Endodermal cell (in vitro differentiated cells): ENCODE data around the gene RGPD4. TPM values are rescaled to one million over a fixed set of nuclear protein-coding genes. Genes with fewer than 3 reads are reported as not detected.

Source experiments
- DNase-seq: peaks from one replicate; pipeline ENCODE4 v3.0.0-alpha.2; 2017
- H3K27ac ChIP-seq: 2 replicates; pipeline ENCODE4 v1.5.1; 2013; ENCODE audit warnings: mild to moderate bottlenecking, low read depth, low read length, moderate library complexity
- H3K27me3 ChIP-seq: 2 replicates; pipeline ENCODE4 v1.6.1; 2013; ENCODE audit warnings: mild to moderate bottlenecking, low read length, moderate library complexity; ENCODE audit not compliant: insufficient read depth, control insufficient read depth, poor library complexity, severe bottlenecking
- H3K36me3 ChIP-seq: 2 replicates; pipeline ENCODE4 v1.7.0; 2013; ENCODE audit warnings: mild to moderate bottlenecking, low read length, moderate library complexity; ENCODE audit not compliant: control insufficient read depth, insufficient read depth
- H3K4me1 ChIP-seq: one replicate; pipeline ENCODE4 v1.7.0; 2013; ENCODE audit warnings: low read length; ENCODE audit not compliant: control insufficient read depth, insufficient read depth
- H3K4me3 ChIP-seq: 2 replicates; pipeline ENCODE4 v1.5.1; 2013; ENCODE audit warnings: mild to moderate bottlenecking, low read length, moderate library complexity
- H3K9ac ChIP-seq: 2 replicates; pipeline ENCODE4 v1.6.1; 2013; ENCODE audit warnings: mild to moderate bottlenecking, low read length, moderate library complexity; ENCODE audit not compliant: poor library complexity, severe bottlenecking; ENCODE audit errors: extremely low read depth
- H3K9me3 ChIP-seq: 2 replicates; pipeline ENCODE4 v1.6.1; 2013; ENCODE audit warnings: mild to moderate bottlenecking, low read length, moderate library complexity; ENCODE audit not compliant: control insufficient read depth
- H3K27ac Mint-ChIP-seq: 2 replicates; pipeline ENCODE4 v1.8.0; 2020; ENCODE audit warnings: mixed read lengths
- H3K27me3 Mint-ChIP-seq: 2 replicates; pipeline ENCODE4 v1.8.0; 2021; ENCODE audit warnings: mild to moderate bottlenecking, mixed read lengths; ENCODE audit not compliant: insufficient read depth
- H3K36me3 Mint-ChIP-seq: 2 replicates; pipeline ENCODE4 v1.8.0; 2020; ENCODE audit warnings: low read depth, mixed read lengths
- H3K4me1 Mint-ChIP-seq: 2 replicates; pipeline ENCODE4 v1.8.0; 2020; ENCODE audit warnings: mixed read lengths
- H3K4me3 Mint-ChIP-seq: 2 replicates; pipeline ENCODE4 v1.8.0; 2020; ENCODE audit warnings: mild to moderate bottlenecking, moderate library complexity, mixed read lengths
- H3K9me3 Mint-ChIP-seq: 2 replicates; pipeline ENCODE4 v1.8.0; 2020; ENCODE audit warnings: mild to moderate bottlenecking, mixed read lengths
- WGBS, 2 experiments: methylation state at CpG; one replicate each; pipeline versions ENCODE4 v1.1.5 to v1.1.7; 2013; ENCODE audit warnings: missing lambda C conversion rate in 2 of 2, mixed read lengths in 1 of 2; ENCODE audit not compliant: insufficient coverage in 1 of 2, insufficient read length in 1 of 2; 5-methylcytosine and 5-hydroxymethylcytosine counted together
- total RNA-seq, 2 donors: library from RNA; stranded (reverse); fragmentation: NEBNext Ultra II Directional in 1 of 2; extraction: Animal tissue kit (Norgen Biotek cat#: 25700) in 1 of 2; gene quantifications; 2 replicates in 1 of 2; 3 replicates in 1 of 2; pipeline ENCODE4 v1.2.1, GENCODE V29; 2021
- TF ChIP-seq, protein P1 (sequence below): fragments of 200-600 bp; sonication (generic); conservative IDR thresholded peaks from 2 replicates; pipeline ENCODE4 v1.5.0; 2021; ENCODE audit warnings: antibody characterized with exemption, mild to moderate bottlenecking

The RGPD4 gene
- total RNA-seq, 2 donors from 2014 or later = 0.13 TPM

DNA sequence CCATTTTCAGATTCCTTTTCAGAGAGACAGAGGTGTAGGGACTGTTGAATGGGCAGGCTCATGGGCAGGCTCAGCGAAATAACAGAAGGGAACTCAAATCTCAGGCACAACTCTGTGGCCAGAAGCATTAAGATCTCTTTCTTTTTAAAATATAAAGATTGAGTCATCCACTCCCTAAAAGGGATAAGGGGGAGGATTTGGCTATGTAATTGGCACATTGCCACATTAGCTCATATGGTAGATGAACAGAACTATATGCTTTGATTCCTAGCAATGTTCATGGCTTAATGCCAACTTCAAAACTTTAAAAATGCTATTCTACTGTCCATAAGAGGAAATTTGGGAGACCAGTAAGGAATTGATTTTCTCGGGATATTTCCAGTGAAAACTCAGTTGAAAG is 105.8 kb downstream of the RGPD4 start:
- no peak overlapping the region for H3K27ac Mint-ChIP-seq
- Histone ChIP-seq H3K4me1 (no peaks in the 10 kb centered on the region), H3K27ac (no peak overlapping the region), H3K9ac (no peak overlapping the region), H3K36me3 (no peaks in the 10 kb centered on the region), H3K27me3 (no peaks in the 10 kb centered on the region), H3K4me3 (no peak overlapping the region), H3K9me3 (no peaks in the 10 kb centered on the region)
- H3K4me3 Mint-ChIP-seq = no peak overlapping the region
- peaks cover 2% of the 10 kb centered on the region for H3K4me1 Mint-ChIP-seq
- DNase-seq = no peak
- no peaks in the 10 kb centered on the region for H3K36me3 Mint-ChIP-seq
- WGBS, 2 experiments = 78% methylated on average over 2 of the region's 2 CpGs; no CpG with 5 or more reads in 1 of the 2 experiments
- no peaks in the 10 kb centered on the region for H3K27me3 Mint-ChIP-seq
- TF ChIP-seq, protein P1, sequence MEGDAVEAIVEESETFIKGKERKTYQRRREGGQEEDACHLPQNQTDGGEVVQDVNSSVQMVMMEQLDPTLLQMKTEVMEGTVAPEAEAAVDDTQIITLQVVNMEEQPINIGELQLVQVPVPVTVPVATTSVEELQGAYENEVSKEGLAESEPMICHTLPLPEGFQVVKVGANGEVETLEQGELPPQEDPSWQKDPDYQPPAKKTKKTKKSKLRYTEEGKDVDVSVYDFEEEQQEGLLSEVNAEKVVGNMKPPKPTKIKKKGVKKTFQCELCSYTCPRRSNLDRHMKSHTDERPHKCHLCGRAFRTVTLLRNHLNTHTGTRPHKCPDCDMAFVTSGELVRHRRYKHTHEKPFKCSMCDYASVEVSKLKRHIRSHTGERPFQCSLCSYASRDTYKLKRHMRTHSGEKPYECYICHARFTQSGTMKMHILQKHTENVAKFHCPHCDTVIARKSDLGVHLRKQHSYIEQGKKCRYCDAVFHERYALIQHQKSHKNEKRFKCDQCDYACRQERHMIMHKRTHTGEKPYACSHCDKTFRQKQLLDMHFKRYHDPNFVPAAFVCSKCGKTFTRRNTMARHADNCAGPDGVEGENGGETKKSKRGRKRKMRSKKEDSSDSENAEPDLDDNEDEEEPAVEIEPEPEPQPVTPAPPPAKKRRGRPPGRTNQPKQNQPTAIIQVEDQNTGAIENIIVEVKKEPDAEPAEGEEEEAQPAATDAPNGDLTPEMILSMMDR = no peak
- H3K9me3 Mint-ChIP-seq = no peaks in the 10 kb centered on the region

- no peak overlapping the region for H3K27ac Mint-ChIP-seq
- peaks cover 2% of the 10 kb centered on the region for H3K4me1 Mint-ChIP-seq
- TF ChIP-seq, protein P1 = peak; percentile 75
- H3K27me3 Mint-ChIP-seq = no peaks in the 10 kb centered on the region
- no peaks in the 10 kb centered on the region for H3K9me3 Mint-ChIP-seq
- Histone ChIP-seq H3K9ac (no peak overlapping the region), H3K4me1 (no peaks in the 10 kb centered on the region), H3K4me3 (no peak overlapping the region), H3K36me3 (no peaks in the 10 kb centered on the region), H3K27ac (no peak overlapping the region), H3K27me3 (no peaks in the 10 kb centered on the region), H3K9me3 (no peaks in the 10 kb centered on the region)
- H3K4me3 Mint-ChIP-seq = no peak overlapping the region
- DNase-seq = no peak
- H3K36me3 Mint-ChIP-seq = no peaks in the 10 kb centered on the region
- WGBS, 2 experiments = 73 to 83% methylated on average over 1 to 3 of the region's 3 CpGs
These were observed 106.3 kb downstream of the RGPD4 start for GRCh38 chr2:107932979-107933378.

- Histone ChIP-seq H3K4me1 (no peaks in the 10 kb centered on the region), H3K36me3 (no peaks in the 10 kb centered on the region), H3K9ac (no peak overlapping the region), H3K27me3 (no peaks in the 10 kb centered on the region), H3K4me3 (no peak overlapping the region), H3K27ac (no peak overlapping the region), H3K9me3 (peaks cover 1% of the 10 kb centered on the region)
- Mint-ChIP-seq H3K4me1 (peaks cover 2% of the 10 kb centered on the region), H3K4me3 (no peak overlapping the region), H3K36me3 (no peaks in the 10 kb centered on the region), H3K27me3 (no peaks in the 10 kb centered on the region), H3K27ac (no peak overlapping the region), H3K9me3 (peaks cover under 1% of the 10 kb centered on the region)
- DNase-seq = peak; percentile 69
- 0% methylated on average over 1 to 2 of the region's 5 CpGs for WGBS, 2 experiments
- TF ChIP-seq, protein P1 = peak; percentile 91
These were observed 110.0 kb downstream of the RGPD4 start for GRCh38 chr2:107936433-107937359.

Other genes with a start within 250 kb of the RGPD4 start
- not detected for gene SLC5A7, start 159.6 kb downstream of the RGPD4 start, total RNA-seq